ENCODE data around the gene COX11.

The COX11 gene

DNA sequence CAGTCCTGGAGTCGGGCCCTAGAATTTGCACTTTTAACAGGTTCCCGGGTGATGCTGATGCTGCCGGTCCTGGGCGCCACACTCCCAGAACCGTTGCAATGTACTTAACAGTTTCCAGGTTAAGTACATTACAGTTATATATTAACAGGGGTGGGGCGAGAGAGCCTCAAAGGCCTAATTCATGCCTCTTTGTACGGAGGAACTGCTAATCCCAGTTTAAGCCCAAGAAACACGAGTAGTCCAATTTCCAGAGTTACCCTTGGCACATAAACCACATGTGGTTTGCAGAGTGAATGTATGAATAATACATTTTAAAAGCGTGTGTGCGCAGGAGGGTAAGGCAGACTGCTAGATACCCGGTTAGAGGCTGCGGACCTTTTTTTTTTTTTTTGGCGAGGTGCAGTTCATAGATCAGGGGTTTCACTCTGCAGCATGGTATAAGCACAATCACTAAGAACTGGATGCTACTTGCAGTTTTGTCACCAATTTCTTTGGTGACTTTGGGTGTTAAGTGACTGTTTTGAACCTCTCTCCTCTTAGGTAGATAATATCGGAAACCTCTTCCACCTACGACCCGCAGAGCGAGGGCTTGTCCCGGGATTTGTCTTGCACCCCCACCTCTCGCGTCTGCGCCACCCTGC lies 713 bp downstream of the COX11 start:
- DNase-seq, result peak; percentile 82

DNA sequence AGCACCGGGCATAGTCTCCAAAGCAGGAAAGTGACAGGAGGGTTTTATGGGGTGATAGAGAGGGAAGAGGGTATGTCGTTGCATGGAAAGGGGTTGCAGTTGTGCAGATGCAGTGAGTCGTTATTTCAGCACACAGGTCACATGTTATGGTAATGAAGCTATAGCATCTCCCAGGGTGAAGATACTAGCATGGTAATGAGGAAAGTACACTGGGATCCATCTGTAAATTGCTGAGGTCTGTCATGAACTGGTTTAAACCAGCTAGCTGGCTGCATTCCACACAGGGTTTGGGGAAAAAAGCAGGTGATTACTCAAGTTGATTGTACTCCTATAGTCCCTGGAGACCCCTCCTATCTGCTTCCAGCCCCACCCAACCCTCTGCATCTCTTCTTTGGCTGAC lies 11.7 kb downstream of the COX11 start:
- peak; percentile 91 for DNase-seq

DNA sequence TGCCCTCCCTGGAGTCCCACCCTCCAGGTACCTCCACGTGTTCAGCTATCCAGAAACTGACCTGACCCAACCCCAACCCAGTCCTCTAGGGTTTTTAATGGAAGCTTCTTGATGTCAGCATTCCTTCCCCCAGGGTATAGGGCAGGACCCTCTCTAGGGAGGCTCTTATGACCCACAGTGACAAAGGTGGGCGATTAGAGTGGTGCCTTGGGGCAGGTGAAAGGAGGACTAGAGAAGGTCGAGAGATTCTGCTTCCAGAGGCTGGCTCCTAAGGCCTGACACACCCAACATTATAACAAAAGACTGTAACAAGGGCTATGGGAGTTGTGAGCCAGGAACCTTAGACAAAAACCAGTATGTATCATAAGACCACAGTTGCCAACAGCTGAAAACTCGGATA lies 17.2 kb downstream of the COX11 start:
- no peak for DNase-seq

DNA sequence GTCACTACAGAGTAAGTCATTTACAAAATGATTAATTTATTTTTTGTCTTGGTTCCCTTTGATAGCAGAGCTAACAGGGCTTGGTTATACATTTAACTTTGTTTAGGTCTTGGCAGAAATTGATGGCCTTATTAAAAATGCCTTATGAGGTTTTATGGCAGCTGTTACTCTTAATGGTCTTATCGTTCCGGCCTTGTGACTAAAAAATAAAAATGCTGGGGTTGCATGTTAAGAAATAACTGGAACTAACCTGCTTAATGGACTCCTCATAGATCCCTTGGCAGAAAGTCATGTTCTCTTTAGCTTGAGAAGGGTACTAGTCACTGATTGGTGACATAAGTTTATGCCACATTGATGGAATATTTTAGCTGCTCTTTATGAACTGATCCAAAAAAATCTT lies 18.3 kb downstream of the COX11 start:
- DNase-seq, result no peak

DNA sequence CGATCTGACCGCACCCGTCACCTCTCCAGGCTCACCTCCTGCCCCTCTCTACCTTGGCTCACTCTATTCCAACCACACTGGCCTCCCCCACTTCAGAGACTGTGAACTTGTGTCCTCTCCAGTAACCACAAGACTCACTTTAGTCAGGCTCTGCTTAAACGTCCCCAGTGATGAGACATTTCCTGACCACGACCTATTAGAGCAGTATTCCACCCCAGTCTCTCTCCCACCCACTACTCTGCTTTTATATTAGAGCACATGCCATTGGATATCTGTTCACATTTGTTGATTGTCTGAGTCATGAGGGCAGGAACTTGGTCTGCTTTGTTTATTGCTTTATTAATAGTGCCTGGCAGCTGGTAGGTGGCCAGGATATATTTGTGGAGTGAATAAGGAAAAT lies 20.1 kb downstream of the COX11 start:
- DNase-seq, result no peak

DNA sequence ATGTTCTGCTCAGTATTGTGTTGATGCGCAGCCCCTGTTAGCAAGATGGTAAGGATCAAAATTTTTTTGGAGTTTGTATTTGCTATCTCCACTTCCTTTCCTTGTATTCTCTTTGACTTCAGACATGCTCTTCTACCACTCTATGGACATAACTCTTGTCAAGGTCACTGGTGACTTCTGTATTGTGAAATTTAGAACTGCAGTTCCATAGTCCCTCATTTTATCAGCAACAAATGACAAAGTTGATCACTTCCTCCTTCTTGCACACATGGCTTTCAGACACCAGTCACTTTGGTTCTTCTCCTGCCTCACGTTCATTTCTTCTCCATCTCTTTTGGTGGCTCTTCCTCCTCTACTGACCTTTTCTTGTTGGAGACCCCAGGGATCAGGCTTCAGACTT lies 21.1 kb downstream of the COX11 start:
- DNase-seq, result no peak

DNA sequence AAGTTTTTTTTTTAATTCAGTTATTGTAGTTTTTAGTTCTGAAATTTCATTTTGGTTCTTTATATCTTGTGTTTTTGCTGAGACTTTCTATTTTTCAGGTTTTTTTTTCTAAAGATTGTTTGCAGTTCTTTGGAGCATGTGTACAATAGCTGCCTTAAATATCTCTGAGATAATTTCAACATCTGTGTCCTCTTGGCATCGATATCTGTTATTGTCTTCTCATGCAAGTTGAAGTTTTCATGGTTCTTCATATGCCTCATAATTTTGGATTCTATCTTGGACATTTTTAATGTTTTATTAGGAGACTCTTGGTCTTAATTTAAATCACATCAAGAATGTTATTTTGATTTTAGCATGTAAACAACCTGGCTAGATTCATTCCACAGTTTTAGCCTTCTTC lies 22.8 kb downstream of the COX11 start:
- no peak for DNase-seq

DNA sequence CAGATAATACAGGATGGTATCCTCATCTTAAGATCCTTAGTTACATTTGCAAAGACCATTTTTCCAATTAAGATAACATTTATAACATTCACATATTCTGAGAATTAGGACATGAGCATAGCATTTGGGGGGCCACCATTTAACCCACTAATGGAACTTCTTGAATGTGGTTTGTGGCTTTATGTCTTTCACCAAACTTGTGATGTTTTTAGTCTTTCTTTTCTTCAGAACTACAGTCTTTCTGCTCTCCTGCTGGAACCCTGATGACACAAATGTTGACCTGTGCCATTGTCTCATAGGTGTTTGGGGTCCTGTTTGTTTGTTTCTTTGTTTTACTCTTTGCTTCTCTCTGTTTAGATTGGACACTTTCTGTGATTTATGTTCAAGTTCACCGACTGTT lies 23.2 kb downstream of the COX11 start:
- DNase-seq, result no peak

DNA sequence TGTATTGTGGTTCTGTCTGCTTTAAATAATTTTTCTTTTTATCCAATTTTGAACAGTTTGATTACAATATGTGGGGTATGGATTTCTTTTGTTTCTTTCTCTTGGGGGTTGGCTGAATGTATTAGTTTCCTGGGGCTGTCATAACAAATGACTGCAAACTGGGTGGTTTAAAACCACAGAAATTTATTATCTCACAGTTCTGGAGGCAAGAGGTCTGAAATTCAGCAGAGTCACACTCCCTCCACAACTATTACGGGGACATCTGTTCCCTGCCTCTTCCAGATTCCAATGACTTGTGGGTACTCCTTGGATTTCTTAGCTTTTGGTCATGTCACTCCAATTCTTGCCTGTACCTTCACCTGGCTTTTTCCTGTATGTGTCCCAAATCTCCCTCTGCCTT lies 23.7 kb downstream of the COX11 start:
- no peak for DNase-seq

DNA sequence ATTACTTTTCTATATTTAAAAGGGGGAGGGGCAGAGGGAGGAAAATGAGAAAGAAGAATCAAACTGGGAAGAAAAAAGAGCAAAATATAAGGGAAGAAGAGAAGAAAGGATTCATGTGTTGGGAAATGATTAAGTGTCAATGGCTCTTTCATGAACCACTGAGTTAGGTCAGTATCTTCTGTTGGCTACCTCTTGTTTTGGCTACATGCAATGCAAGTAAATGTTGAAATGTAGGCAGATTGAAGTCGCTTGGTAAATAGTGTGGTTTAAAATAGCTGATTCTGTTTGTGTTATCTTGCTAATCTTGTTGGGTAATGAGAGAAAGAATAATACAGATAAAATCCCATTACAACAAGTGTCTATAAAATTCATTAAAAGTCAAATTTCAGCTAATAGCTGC lies 27.2 kb downstream of the COX11 start:
- no peak for DNase-seq

DNA sequence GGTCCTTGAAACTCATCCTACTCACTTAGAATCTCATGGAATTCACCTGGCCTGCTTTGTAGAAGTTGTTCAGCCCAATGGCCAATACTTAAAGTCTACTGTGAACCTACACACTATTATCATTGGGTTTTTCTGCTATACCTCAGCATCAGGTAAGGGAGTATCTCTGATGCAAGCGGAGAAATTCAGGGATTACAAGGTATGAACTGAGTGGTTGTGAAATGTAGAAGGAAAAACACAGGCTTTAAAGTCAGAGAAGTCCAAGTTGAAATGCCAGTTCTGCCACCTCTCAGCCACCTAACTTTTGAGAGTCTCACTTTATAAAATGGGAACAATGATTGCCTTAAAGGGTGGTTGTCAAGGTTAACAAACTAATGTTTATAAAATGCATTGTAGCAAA lies 31.0 kb downstream of the COX11 start:
- DNase-seq, result no peak

DNA sequence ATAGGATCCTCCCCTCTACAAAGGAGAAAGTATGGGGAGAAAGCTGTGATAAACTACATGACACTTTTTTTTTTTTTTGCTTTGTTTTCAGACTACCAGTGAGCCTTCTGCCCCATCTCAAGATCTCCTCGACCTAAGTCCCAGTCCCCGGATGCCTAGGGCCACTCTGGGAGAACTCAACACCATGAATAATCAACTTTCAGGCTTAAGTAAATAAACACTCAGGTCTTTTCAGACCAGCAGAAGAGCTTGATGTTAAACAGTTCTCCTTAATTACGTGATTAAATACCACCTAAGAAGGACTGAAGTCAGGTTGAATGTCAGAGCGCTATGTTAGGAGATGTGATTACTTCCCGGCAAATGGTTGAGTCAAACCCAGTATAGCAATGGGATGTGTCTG lies 31.4 kb downstream of the COX11 start:
- DNase-seq, result no peak

DNA sequence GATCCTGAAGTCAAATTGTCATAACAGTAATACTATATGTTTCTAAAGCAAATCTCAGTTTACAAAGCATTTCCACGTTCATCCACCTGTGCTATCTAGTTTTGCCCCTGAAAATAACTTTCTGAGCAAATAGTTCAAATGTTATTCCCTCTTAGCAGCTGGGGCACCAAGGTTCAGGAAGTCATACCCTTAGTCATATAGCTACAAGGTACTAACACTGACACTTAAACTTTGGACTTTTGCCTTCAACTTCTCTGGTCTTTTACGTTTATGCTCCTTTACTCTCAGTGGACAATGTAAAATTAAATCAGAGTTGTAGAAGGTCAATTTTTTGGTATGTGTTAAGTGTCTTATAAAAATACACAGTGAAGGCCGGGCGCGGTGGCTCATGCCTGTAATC lies 33.0 kb downstream of the COX11 start:
- DNase-seq, result no peak

DNA sequence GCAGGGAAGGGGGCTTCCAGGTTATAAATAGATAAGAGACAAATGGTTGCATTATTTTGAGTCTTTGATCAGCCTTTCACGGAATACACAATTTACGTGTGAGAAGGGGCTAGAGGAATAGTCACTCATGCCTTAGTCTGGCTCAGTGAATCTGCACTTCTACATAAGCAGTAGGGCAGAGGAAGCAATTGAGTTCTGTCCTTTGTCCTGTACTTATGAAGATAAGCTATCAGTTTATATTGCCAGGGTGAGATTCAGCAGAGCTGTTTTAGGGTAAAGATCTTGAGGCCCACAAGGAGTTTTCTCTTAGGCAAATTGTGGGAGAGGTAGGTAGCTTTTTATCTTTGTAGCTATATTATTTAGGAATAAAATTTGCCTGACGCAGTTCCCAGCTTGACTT lies 34.5 kb downstream of the COX11 start:
- no peak for DNase-seq

DNA sequence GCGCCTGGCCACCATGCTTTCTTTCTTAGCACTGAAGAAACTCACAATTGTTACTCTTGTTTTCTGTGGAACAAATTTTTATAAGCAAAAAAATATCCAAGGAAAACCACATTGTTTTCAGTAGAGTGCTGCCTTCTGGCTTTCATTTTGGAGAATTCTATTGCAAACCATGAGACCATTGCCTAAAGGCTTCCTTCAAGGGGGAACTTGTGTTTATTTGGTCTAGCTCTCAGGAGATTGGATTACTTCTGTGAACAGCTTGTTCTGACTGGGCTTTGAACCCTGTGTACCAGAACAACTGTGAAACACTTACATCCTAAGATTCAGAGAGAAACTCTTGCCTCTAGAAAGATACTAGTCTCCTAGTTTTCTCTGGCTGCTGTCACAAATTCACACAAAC lies 35.7 kb downstream of the COX11 start:
- no peak for DNase-seq

DNA sequence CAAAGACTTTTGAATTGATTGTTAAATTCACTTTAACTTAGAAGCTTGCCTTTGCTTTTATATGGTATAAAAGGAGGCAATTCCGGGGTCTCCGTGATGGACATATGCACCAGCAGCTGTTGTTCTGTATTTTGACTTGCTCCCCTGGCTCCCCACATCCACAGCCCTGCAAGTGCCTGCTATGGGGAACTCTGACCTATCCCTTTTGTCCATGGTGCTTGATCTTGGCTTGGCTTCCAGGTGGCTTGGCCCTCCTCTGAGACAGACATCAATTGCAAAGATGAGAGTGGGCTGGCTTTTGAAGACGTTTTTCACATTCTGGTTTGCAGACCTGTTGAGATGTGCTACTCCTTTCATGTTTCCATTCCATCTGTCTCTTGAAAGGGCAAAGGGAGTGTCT lies 40.9 kb downstream of the COX11 start:
- DNase-seq, result no peak

DNA sequence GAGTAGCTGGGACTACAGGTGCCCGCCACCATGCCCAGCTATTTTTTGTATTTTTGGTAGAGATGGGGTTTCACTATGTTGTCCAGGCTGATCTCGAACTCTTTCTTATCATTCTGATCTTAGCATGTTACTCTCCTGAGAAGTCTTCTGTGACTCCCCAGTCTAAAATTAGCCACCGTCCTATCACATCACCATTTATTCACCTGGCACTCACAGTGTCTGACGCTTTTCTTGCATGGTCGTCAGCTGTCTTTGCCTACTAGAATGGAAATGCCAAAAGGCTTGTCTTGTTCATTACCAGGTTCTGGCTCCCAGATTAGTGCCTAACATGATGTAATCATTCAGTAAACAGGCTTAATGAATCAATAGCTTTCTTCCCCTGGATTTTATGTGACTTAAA lies 44.0 kb downstream of the COX11 start:
- DNase-seq, result no peak

DNA sequence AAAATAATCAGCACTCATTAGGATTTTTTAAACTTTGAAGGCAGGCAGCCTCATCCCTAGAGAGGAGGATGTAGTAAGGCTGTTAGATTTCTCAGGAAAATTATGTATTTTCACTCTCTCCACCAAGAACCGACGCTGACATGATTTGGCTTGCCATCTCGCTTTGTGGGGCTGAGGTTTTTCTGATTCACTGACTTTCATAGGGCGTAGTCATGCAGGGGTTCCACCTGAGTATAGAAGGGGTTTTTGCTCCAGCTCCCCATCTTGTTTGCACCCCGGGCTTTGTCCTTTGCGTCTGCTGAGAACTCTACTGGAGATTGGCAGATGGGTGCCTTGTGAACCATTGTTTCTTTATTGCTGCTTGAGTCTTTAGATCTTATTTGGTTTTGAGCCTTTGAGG lies 47.6 kb downstream of the COX11 start:
- DNase-seq, result no peak

DNA sequence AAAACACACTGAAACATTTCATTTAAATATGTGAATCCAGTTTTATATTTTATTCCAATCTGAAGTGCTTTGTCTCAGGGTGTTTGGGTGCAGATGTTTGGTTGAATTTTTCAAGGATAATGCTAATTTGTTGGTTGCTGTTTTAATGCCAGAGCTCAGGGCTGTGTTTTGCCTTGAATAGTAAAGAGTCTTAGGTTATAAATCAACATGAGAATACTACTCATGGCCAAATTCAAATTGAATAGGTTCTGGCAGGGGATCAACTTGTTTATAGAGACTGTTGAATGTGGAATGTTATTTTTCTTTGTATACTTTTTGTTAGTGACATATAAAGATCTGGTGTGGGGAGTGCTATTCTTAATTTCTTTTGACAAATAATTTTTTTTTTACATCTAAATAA lies 49.0 kb downstream of the COX11 start:
- DNase-seq, result no peak

DNA sequence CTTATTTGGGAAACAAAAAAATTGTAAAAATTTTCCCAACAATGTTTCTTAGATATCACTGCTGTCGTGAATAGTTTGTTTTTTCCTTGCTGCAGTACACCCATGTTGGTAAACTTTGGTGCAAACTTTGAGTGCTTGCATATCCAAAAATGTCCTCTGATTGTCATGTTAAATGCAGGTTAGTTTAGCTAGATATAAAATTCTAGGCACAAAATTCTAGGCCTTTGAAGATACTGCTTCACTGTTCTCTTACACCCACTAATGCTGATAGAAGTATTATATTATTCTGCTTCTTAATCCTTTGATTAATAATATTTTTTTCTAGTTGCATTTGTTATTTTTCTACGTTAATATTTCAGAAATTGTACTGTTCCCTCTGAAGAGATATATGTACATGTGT lies 51.7 kb downstream of the COX11 start:
- DNase-seq, result no peak
